Activated CD4-positive, alpha-beta T cell treated with anti-CD3 and anti-CD28 coated beads for 48 hours (primary cell): ENCODE measurements around the gene FOLH1.
"Not testable (repeated sequence)": the region's sequence is repeated elsewhere in the genome, so short reads cannot be mapped to it uniquely, and the experiment has no call there.

Source experiments
- DNase-seq: peaks from one replicate; pipeline ENCODE4 v3.0.0-alpha.2; 2020

The FOLH1 gene

GRCh38 chr11:49208006-49208721 is at the start of gene FOLH1:
FOLH1 (minus strand) TSS chr11:49208602; CDS start chr11:49208409, 193 bp downstream.
- DNase-seq: no peak

DNA sequence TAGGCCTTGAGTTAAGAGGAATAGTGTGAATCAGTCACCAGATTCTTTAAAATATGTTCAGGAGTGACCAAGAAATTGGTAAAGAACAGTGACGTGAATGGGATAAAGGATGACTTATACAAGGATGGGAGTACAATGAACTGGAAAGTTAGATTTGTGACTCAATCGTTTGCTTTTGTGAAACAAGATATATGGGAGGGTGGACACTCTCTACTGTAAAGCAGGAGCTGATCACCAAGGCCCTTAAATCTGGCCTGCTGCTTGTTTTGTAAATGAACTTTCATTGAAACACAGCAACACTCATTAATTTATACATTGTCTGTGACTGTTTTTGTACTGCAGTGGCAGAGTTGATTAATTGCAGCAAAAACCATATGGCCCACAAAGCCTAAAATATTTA is 46.7 kb upstream of the FOLH1 start:
- DNase-seq: not testable (repeated sequence)

DNA sequence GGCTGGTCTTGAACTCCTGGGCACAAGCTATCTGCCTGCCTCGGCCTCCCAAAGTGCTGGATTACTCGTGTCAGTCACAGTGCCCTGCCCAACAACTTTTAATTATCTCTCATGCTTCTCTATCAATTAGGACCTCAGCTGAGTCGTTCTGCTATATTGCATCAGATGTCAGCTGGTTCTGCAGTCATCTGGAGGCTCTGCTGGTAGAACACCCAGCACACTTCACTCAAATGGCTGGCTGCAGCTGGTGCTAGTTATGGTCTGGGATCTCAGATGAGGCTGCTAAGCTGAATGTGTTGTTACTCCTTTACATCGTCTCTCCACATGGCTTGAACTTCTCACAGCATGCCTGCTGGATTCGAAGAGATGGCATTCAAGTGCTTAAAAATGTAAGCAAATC is 42.8 kb upstream of the FOLH1 start:
- not testable (repeated sequence) for DNase-seq

DNA sequence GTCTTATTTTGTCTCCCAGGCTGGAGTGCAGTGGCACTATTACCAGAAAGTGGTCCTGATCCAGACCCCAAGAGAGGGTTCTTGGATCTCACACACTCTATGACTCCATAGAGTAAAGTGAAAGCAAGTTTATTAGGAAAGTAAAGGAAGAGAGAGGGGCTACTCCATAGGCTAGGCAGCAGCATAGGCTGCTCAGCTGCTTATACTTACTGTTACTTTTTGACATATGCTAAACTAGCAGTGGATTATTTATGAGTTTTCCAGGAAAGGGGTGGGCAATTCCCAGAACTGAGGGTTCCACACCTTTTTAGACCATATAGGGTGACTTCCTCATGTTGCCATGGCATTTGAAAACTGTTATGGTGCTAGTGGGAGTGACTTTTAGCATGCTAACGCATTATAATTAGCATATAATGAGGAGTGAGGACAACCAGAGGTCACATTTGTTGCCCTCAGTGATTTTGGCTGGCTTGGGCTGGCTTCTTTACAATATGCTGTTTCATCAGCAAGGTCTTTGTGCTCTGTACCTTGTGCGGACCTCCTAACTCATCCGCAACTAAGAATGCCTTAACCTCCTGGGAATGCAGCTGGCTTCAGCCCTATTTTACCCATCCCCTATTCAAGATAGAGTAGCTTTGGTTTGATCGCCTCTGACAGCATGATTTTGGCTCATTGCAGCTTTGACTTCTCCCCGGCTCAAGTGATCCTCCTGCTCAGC is 42.2 kb upstream of the FOLH1 start:
- not testable (repeated sequence) for DNase-seq

DNA sequence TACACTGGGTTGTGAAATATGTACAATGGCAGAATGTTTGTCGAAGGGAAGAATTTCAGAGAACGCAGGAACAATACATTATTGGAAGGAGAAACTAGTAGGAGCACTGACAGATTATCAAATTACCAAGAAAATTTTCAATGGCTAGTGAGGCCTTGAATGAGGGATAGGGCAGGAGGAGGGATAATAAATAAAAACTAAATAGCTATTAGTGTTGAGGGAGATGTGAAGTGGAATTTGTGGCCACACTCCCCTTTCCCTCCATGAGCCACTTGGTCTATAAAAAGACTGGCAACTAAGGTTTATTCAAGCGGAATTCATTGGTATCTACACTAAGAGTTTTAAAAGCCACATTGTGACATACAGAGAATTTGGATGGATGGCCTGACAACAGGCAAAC is 41.0 kb upstream of the FOLH1 start:
- not testable (repeated sequence) for DNase-seq

- not testable (repeated sequence) for DNase-seq
Observed at GRCh38 chr11:49233685-49234084, 25.3 kb upstream of the FOLH1 start.

DNA sequence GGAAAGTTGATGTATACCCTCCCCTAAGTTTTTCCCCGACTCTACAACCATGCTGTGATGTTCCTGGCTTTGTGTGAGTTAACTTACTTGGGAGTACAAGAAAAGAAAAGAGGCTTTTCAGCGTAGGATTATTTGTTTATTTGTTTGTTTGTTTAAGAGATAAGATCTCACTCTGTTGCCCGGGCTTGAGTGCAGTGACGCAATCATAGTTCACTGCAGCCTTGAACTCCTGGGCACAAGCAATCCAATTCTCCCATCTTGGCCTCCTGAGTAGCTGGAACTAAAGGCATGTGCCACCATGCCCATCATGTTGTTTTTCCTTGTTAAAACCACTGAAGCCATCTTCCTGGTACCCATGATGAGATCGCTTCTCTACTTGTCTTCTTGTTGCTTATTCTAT is 24.6 kb upstream of the FOLH1 start:
- not testable (repeated sequence) for DNase-seq

DNA sequence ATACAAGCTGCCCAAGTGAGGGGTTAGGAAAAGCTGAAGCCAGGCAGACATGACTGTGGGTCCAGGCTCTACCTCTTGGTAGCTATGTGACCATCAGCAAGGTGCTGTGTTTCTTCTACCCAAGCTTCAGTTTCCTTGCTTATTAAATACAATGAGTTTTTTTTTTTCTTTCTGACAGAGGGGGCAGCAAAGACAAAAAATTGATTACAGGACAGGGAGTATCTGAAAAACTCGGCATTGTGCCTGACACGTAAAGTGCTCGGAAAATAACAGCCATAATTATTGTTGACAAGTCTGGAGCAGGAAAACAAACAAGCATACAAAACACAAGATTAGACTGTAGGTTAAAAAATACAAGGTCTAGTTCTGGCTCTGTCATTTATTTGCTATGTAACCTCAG is 23.3 kb upstream of the FOLH1 start:
- DNase-seq: not testable (repeated sequence)

- not testable (repeated sequence) for DNase-seq
Observed at GRCh38 chr11:49230534-49230933, 22.1 kb upstream of the FOLH1 start.

GRCh38 chr11:49230001-49230400 is 21.6 kb upstream of the FOLH1 start:
- DNase-seq: not testable (repeated sequence)

DNA sequence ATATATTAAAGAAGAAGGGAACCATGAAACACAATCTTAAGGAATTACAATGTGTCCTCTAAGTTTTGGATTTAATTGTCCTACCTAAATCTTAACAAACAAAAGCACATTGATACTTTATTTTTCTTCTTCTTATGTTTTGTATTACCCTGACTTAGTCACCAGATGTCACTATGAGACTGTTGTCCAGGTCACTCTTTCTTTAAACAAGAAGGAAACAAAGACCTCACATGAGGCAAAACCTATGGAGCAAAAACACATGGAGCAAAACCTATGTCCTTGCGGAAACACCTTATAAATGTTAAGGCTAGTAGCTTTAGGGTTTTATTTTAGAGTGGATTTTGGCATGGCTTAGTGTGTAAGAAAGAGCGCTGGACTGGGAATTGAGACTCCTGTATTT is 20.7 kb upstream of the FOLH1 start:
- DNase-seq: not testable (repeated sequence)

DNA sequence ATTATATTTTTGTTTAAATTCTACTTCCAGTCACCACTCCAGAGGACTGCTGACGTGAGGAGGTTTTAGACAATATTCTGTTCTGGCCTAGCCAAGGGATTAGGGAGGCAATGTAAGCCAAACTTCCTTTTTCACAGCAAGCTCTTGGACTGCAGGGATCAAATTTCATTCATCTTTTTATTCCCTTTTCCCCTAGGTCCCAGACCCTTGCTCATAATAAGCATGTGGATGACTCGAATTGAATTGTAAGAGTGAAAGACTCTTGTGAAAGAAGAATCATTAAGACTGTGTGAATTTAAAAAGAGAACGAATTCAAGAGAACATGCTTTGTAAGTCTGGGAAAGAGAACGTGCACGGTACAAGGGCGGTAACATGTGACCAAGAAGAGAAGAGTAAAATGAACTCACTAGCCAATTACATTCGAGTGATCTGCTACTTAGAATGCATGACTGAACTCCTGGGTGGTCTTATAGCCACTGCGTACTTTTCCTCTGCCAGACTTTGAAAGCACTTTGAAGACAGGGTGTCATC is 16.9 kb upstream of the FOLH1 start:
- DNase-seq: not testable (repeated sequence)

DNA sequence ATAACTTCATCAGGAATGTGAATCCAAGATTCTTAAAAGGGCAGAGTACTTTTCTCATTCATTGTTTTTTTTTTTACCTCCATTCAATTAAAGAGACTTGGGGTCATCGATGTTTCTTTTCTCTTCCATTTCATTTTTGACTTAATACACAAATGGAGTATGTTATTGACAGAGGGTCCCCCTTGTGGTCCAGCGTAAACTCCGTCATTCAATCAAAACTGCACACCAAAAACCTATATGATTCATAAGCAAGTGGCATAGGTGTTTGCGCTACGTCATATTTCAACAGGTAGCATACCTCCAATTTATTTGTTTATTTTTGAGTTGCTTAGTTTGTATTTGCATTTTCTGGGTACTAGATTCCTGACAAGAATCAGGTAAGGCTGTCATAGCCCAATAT is 12.7 kb upstream of the FOLH1 start:
- DNase-seq: no peak

DNA sequence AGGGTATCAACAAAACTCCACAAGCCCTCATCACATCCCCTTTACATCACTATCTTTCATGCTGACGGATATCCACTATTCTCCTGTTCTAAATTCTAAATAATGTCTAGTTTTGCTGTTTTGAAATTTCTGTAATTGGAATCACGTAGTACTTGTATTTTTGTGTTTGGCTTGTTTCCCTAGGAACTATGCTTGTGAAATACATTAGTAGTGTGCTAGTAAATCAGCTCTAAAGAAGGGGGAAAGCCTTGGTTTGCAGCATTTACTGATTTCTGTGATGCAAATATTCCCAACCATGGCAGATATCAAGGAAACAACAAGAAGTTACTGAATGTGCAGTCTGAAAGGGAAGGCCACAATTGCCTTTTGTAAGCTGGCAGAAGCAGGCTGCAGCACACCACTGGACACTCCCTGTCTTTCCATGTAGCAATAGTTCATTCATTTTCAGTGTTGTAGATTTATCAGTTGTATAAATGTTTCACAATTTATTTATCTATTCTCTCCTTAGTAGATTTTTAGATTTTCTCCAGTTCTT is 4.7 kb upstream of the FOLH1 start:
- DNase-seq: no peak

DNA sequence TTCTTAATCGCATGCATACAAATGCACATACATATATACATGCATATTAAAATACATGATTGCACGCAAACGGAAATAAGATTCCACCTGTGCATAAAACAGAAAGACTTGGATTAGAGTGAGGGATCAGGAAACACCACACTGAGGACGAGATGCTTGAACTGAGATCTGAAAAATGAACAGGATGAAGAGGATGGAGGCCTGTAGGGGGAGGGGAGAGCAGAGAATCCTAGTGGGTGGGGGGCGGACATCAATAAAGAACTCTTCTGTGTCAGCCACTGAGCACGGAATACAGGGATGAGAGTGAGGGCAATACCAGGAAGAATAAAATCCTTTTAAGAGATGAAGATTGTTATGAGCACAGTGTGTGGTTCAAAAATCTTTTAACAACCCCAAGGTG is 1.4 kb downstream of the FOLH1 start:
- not testable (repeated sequence) for DNase-seq

GRCh38 chr11:49202287-49202976 is 6.0 kb downstream of the FOLH1 start:
- no peak for DNase-seq

GRCh38 chr11:49196775-49197174 is 11.6 kb downstream of the FOLH1 start:
- DNase-seq: not testable (repeated sequence)

DNA sequence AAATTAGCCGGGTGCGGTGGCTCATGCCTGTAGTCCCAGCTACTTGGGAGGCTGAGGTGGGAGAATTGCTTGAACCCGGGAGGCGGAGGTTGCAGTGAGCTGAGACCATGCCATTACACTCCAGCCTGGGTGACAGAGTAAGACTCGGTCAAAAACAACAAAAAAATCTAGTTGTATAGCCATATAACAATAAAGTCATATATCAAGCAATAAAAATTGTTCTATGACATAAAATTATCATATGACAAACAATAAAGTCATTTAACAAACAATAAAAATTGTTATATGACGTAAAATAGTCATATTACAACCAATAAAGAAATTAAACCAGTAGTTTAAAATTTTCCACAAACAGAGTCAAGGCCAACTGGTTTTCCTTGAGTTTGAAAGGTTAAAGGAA is 12.4 kb downstream of the FOLH1 start:
- DNase-seq: not testable (repeated sequence)

DNA sequence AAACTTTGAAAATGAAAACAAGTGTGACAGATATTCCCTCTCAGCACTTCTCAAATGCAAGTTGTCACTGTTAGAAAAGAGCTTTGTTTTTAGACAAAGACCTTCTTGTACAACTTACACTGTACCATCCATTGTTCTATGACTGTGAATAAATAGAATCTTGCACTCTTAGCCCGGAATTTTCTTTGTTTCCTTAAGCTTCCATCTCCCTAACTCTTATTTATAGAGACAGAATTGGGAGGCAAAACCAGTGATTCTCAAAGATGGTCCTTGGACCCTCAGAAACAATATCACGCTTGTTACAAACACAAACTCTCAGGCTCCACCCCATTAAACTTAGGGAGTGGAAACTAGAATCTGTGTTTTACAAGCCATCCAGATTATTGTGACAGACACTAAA is 18.1 kb downstream of the FOLH1 start:
- DNase-seq: not testable (repeated sequence)

- DNase-seq: not testable (repeated sequence)
Observed at GRCh38 chr11:49186225-49186624, 22.2 kb downstream of the FOLH1 start.

DNA sequence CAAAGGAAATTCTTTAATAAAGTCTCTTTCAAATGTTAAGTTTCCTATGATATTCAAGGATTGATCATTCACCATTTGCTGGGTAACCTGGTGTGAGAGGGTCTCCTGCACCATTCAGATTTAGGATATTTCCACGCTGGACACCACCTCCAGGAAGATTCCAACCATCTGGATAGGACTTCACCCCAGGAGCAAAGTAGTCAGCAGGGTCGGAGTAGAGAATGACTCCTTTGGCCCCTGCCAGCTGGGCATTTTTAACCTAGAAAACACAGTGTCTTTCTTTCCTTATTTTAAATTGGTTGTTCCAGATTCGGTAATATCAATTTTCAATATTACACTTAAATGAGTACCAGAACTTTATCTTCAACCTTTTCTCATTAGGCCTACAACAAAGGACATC is 22.8 kb downstream of the FOLH1 start:
- not testable (repeated sequence) for DNase-seq

- DNase-seq: not testable (repeated sequence)
Observed at GRCh38 chr11:49184756-49185155, 23.6 kb downstream of the FOLH1 start.

GRCh38 chr11:49177936-49178335 is 30.5 kb downstream of the FOLH1 start:
- DNase-seq: not testable (repeated sequence)
